Measurements from ENCODE around the gene GOLGA1.

The GOLGA1 gene

DNA sequence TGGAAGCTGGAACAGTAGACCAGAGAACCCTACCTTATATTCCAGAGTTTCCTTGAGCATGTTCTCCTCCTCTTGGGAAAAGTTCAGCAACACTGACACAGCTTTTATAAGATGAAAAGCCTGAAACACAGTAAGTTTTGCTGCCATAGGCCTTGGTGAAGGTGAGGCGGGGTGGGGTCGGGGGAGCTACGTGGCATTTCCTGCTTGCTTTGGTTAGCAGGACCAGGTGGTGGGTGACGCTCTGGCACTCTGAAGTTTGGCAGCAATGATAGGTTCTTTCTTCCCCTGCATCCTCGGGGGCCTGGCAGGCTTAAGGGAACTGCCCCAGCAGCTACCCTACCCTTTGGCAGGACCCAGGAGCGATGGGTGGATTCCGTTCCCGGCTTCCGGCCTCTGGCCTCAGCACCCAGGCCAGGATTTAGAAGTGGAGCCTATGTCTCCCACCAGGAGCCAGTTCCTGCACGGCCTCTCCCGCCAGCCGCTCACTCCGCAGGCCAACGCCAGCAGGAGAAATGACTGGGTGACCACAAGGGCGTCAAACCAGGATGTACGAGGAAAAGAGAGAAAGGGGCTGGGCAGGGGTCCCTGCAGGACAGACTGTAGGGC lies 59.6 kb downstream of the GOLGA1 start:
- no peak for DNase-seq

DNA sequence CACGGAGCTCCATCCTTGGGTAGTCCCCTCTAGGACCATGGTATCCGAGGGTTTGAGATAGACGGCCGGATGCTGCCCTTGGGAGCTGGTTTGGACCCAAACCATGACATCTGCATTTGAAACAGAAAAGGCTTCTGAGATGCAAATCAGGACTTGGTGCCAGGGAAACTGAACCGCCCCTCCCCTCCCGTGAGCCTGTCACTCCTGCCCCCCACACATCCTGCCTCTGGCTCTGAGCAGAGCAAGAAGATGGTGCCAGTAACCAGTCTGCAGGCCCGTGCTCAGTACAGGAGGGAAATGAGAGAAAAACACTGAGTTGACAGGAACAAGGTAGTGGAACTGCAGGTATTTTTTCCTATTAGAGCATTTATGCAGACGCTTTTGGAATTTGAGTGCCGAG lies 60.4 kb downstream of the GOLGA1 start:
- no peak for DNase-seq

DNA sequence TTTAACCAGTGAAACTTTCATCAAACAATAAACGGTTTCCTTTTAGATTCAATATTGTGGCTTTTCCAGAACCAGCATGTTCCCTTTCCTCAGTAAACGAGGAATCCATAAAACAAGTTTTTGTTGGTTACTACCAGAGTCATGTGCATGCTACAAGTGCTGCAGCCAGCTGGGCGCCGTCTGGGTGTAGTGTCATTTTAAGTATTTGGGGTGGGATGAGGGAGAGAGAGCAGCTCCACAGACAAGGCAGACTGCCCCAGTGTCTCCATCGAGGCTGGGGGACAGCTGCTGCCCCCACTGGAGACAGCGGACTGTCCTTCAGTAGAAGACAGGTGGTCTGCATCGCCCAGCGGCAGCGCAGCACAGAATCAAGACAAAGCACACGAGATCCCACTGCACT lies 61.7 kb downstream of the GOLGA1 start:
- no peak for DNase-seq

DNA sequence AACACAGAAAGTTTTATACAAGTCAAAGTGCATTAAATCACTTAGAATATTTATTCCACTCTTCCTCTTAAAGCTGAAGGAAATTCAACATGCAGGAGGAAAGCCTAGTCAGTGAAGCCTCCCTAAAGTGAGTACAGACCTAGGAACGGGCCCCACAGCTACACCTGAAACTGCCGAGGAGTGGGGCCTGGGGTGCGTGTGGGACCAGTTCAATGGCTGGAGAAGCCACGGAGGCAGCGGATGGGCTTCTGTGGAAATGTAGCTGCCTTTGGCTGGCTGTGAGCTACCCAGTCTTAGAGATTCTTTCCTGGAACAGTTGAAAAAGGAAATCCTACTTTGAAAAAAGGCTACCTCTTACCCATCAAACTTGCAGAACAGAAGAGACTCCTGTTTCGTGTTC lies 62.4 kb downstream of the GOLGA1 start:
- no peak for DNase-seq

DNA sequence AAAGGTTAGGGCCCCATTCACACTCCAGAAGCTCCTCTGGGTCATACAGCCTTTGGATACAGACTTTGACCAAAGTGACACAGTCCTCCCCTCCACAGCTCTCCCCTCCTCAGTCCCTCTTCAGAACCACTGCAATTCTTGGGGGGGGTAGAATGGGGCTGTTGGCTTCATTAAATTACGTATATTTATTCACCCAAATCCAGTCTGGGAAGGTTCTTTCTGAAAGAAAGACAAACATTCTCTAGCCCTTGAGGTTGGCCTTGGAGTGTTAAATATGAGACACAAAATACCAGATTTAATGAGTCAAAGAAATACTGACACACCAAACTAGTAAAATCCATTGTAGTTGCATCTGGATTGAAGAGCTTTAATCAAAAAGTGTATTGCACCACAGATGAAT lies 62.9 kb downstream of the GOLGA1 start:
- DNase-seq = no peak

DNA sequence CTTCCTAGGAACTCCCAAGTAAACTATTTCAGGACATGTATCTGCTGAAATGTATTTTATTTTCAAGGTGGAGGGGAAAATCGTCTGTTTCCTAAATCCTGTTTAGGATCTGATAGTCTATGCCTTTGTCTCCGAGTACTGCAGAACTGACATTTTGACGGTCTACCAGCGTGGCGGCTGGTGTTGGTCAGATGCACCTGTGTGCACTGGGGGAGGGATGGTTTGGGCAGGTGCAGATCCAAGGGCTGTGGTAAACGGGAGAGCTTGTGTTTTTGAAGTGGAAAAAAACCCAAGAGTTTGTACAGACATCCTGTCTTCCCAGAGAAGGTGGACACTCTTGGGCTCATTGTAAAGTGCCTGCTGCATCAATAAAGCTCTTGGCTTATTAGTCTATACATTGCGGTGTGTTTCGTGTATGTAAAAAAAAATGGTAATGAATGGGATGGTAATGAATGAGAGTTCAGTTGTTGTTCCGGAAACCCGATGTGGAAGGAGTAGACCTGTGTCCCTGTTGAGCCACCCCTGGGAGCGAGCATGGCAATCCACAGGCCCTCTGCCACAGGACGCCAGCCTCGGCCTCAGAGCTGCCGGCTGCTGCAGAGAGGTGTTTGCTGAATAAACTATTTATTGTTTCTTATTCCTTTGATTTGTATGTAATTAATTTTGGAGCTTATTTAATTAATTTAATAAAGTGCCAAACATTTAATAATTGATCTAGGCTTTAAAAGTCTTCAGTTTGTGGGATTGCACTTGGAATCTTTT lies 63.7 kb downstream of the GOLGA1 start:
- no peak for DNase-seq

DNA sequence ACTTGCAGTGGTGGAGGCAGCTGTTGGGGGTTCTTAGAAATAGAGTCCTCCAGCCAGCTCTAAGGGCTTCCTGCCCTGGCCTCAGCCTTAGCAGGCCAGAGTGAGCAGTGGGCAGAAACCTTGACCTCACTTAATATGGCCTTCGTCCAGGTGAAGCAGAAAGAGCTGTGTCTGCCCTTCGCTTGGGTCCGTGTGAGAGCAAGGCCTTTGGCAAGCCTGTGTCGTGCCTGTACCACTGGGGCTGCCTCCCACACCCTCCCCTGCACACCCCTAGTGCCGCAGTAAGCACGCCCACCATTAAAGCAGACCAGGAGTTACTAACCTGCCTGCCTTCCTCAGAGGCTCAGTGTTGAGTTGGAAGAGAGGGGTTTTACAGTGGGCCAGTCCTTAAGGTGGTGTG lies 65.4 kb downstream of the GOLGA1 start:
- no peak for DNase-seq

DNA sequence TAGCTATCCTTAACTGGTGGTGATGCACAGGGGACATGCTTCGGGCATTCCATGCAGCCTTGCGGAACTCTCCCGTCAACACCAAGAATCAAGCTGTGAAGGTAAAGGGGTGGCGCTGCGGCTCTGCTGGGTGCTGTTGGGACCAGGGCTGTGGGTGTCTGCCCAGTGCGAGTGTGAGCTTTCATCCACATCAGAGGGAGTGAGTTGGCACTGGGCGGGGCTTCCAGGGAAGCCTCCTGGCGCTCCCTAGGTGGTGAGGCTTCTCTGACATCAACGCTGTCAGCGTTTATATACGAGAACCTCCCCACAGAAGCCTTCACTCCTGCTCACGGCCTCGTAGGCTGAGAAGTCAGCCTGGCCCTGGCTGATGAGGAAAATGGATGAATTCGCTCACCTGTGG lies 67.2 kb downstream of the GOLGA1 start:
- DNase-seq = no peak

DNA sequence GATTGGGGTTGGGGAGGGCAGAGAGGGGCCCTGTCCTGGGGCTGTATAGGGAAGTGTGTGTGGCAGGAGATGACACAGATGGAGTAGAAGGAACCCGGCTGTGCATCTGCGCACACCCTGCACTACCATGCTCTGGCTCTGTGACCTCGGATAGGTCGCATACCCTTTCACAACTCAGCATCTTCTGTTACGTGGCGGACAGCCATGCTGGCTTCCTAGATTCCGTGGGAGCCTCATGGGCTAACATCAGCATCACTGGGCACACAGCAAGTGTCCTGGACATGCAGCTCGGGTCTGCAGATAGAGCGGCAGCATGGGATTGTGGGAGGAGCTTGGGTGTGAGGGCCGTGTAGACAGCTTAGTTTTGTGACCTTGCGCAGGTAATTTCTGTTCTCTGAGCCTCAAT lies 69.7 kb downstream of the GOLGA1 start:
- DNase-seq = no peak

DNA sequence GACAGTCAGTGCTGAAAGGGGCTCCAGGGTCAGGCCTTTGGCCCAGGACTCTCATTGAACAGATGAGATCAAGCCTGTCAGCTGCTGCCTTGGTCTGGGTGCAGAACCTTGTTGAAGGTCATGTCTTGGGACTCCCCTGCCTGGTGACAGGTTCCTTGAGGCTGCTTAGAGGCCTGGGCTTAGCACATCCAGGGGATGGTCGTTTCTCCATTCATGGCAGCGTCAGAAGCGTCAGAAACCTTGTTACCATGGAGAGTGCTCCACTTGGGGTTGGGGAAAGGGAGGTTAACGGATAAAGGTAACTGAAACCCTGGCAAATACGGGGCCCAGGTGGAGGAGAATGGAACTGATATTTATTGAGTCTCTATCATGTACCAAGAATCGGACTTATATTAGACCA lies 70.2 kb downstream of the GOLGA1 start:
- no peak for DNase-seq

DNA sequence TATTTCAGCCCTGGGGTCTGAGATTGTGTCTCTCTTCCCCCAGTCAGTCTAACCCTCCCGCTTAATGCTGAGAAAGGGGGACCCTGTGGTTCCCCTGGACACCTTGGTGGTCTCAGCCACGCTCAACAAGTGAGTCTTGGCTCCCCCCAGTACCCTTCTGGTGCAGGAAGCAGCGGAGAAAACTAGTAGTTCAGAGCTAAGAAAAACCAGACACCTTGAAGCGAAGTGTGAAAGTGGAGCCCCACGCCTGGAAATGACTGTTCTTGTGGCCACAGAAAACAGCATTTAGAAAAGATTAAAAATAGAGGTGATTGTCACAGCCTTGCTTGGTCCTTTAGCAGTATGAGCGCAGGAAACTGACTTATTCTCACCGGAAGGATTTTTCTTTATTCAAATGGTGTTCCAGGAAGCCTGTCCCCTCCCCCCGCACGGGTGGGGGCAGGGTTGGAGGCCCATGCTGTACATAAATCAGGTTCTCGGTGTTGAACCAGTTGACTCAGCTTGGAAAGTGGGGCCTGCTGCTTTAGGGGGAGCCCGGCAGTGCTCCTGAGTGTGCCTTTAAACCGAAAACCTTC lies 70.8 kb downstream of the GOLGA1 start:
- no peak for DNase-seq

DNA sequence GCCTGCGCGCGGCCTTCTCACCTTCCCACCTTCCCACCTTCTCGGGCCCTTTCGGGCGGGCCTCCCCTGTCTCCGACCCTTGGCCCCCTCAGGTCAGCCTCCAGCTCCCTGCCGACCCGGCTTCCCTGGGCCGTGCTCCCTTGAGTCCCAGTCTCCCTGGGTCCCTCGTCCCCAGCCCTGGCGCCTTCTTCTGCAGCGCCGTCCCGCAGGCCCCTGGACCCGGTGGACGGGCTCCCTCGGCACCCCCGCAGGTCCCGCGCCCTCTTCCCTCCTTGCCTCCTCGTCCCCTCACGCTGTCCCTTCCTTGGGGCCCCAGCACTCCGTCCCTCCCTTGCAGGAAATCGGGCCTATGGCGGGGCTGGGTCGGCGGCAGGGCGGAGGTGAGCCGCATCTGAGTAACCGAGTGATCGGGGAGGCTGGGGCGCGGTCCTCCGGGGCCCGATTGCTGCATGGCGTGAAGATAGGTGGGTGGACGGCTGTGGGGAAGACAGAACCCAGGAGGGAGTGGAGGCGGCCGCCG lies 71.4 kb downstream of the GOLGA1 start:
- DNase-seq = no peak

DNA sequence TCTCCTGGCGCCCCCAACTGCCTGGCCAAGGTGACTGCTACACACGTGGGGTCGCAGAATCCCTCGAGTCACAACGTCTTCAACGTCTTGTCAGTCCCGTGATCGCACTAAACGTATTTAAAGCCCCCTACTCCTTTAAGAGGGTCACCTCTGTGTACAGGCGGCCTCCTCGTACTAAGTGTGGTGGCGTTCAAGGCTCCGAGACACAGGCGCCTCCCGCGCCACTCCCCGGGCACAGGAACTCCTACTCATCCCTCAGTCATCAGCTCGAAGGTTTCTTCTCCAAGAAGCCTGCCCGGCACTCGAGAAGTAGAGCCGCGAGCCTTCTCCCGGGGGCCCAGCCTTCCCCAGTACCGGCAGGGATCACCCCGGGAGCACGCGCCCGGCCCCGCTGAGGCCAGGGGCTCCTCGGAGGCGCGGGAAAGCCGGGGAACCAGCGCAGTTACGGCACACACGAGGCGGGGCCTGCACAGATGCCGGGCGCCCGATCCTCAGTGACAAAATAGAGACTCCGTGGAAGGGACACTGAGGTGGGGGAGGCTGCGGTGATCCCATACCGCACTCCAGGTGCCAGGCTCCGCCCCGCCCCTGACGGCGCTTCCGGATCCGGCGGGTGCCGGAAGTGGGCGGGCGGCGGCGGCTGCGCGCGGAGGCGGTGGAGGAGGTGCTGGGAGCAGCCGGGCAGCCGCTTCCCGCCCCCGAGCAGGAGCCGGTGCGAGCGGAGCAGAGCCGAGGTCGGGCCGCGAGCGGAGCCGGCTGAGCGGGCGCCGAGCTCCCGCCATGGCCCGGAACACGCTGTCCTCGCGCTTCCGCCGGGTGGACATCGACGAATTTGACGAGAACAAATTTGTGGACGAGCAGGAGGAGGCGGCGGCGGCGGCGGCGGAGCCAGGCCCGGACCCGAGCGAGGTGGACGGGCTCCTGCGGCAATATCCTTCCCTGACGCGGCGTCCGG lies 72.1 kb downstream of the GOLGA1 start:
- peak; percentile 75 for DNase-seq

DNA sequence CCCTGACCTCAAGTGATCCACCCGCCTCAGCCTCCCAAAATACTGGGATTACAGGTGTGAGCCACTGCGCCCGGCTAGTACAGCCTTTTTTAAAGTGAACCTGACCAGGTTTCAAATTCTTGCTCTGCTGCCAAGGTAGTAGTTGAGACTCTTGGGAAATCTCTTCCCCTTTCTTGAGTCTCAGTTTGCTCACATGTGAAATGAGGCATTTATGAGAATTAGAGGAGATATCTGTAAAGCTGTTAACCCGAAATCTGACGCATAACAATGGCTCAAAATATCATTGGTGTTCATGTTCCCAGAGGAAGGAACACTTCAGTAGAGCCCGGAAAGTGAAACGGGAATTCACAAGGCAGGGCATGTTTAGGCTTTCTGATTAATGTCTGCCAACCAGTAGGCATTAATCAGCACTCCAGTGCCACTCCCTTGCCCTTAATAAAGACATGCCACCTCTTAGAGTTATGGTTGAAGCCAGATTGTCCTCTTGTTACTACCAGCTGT lies 77.5 kb downstream of the GOLGA1 start:
- no peak for DNase-seq

DNA sequence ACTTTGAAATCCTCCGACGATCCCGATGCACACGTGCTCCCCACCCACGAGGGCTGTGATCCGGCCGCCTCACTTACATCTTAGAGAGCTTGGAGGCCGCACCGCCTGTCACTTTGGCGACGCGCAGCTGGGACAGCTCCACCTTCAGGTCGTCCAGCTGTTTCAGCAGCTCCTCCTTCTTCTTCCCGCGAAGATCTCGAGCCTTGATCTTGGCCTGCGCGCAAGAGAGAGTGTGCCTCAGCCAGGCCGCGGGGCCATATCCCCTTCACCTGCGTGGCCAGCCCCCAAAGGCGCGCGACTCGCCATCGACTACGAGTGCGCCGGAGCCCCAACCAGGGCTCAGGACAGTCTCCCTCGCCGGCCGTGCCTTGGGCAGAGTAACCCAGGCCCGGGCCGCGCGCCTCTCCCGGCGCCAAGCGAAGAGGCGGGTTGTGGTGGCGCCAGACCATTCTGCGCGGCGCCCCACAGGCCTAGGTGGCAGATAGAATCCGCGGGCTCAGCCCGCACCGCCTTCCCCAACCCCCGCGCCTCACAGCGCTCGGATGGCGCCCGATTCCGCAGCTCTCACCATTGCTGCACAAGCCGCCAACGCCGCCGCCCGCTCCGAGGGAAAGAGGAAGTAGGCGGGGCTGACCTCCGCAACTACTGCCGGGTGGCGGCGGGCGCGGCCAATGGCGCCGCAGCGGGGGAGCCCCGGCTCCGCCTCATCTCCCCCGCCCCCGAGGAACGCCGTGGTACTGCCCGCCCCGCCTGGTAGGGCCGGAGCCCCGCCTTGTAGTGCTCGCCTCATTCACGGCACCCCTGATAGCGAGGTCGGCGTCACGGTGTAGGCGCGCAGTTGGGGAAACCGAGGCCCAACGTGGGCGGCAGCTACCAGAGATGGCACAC lies 79.3 kb downstream of the GOLGA1 start, which contains the start of the genes ARPC5L and RPL35:
TSS of gene ARPC5L (plus strand) at position 789 of the 888 bp plus-strand sequence. CDS start 7,161 bp downstream, outside the sequence.
TSS of gene RPL35 (minus strand) at position 616 of the 888 bp plus-strand sequence. CDS start at position 571, 45 bp downstream.
- DNase-seq = peak; percentile 90

DNA sequence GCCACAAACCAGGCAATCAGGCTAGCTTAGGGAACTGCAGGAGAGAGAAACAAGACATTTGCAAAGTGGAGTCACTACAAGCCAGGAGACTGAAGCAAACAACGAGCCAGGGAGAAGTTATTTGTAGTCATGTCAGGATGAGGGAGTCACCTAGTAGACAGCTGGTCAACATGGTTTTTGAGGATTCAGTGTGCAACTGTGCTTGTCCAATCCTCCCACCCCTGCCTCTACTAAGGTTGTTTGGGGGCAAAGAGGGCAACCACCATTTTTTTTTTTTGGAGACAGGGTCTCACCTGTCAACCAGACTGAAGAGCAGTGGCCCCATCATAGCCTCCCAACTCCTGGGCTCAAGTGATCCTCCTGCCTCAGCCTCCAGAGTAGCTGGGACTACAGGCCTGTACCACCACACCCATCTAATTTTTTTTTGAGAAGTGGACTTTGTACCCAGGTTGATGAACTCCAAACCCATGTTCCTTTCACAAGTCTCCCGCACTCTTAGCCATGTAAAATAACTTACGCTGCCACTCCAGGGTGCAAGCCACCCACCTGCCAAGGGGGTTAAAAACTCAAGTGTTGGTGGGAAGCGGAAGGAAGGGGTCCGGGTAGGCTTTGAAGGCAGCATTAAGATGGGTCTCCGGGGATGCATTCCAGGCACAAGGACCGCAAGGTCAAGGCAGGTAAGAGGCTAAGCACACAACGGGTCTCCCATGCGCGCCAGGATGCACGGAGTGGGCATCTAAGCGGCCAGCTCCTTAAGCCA lies 80.1 kb downstream of the GOLGA1 start:
- DNase-seq = no peak

DNA sequence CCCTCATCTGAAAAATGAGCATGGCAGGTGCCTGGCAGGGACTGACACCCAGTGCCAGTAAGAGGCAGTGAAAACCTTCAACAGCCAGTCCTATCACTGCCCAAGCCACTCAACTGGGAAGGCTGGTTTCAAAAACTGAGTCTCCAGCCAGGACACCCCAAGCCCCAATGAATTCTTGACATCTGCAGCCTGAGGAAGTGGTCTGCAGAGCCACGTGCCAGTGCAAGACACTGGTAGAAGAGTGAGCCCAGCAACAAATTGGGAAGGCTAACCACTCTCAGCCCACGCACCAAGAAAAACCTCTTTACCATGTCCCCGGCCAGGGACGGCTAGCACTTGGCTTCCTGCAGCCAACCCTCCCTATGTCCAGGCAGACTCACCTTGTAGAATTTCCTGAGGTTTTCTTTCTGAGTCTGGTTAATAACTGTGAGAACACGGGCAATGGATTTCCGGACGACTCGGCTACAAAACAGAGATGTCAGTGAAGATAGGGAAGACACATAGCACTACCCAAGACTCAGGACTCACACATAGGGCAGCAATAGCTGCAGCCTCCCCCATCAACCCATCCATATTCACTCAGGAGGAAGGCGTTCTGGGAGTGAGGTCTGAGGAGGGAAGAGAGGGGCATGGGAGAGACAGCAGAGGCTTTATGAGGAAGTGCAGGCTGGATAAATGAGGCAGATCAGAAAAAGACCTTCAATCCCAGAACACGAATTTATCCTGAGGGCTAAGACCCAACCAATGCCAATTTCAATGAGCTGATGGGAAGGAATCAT lies 80.9 kb downstream of the GOLGA1 start:
- DNase-seq = no peak

DNA sequence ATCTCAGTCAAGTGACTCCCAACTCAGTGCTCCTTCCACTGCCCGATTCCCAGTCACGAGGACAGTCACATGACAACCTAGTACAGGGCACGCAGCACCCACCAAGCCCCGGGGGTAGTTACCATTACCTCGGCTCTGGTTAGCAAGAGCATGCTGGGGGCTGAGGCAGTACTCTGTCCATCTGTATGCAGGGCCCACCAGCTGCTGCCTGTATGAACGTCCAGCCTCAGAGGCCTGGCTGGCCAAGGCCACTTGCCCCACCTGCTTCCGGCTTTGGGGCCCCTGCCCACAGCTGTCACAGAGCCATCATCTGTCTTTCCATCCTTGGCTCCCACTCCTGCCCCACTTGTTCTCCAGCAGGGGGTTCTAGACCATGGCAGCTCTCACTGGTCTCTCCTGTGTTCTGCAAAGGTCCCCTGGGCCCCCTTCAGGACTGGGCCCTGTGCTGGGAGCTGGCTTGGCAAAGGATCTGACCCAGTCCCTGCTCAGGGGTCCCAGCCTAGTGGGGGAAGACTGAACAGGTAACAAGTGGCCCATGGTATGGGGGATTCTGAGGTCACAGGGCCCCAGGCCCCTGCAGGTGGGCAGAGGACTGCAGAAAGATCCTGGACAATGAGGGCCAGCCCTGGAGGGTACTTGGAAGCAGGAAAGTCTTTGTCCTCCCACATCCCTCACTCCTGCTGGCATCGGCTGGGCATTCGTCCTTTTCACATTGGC lies 82.4 kb downstream of the GOLGA1 start:
- DNase-seq = no peak

DNA sequence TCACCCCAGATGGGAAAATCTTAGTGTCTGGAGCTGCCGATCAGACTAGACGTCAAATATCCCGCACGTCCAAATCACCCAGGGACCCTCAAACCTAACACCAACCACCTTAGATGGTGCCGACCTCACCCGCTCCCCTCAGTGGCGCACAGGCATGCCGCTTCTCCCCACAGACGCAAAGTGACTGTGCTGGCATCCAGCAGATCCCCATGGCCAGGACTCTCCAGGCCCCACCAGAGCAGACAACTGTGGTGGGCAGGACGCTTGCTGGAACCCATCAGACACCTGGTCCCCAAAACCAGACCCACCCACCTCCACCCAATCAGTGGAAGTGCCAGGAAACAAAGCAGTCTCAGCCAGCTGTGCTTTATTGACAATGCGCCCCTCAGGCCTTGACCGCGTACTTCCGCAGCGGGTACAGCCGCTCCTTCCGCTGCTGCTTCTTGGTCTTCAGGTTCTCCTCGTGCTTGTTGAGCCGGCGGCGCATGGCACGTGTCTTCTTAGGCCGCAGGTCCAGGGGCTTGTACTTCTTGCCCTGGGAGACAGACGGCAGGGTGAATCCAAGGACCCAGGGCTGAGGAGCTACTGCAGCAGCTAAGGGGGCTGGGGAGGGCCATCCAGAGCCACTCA lies 83.2 kb downstream of the GOLGA1 start:
- no peak for DNase-seq
